ENCODE measurements around the gene TPRG1.

The TPRG1 gene

GRCh38 chr3:189204937-189205336 is 33.2 kb downstream of the TPRG1 start:
- no peak overlapping the region for H3K27ac ChIP-seq
- TF ChIP-seq ZFX (IDR thresholded peaks at IDR 0.05) (no peak), CTCF (conservative IDR thresholded peaks at IDR 0.05) (no peak)

- TF ChIP-seq ZFX (IDR thresholded peaks at IDR 0.05) (no peak), CTCF (conservative IDR thresholded peaks at IDR 0.05) (no peak)
Measured at GRCh38 chr3:189210251-189210770, 38.5 kb downstream of the TPRG1 start.

GRCh38 chr3:189212681-189213080 is 40.9 kb downstream of the TPRG1 start:
- TF ChIP-seq CTCF (conservative IDR thresholded peaks at IDR 0.05) (no peak), ZFX (IDR thresholded peaks at IDR 0.05) (no peak)
- no peak overlapping the region for H3K27ac ChIP-seq

More at GRCh38 chr3:189210251-189210770, 38.5 kb downstream of the TPRG1 start:
- H3K27ac ChIP-seq, result no peak overlapping the region

- TF ChIP-seq CTCF (conservative IDR thresholded peaks at IDR 0.05) (no peak), ZFX (IDR thresholded peaks at IDR 0.05) (no peak)
- no peak overlapping the region for H3K27ac ChIP-seq
Measured at GRCh38 chr3:189214651-189215050, 42.9 kb downstream of the TPRG1 start.

GRCh38 chr3:189222927-189223636 is 51.3 kb downstream of the TPRG1 start:
- H3K27ac ChIP-seq, result no peak overlapping the region
- no peak for TF ChIP-seq CTCF (conservative IDR thresholded peaks at IDR 0.05)

- TF ChIP-seq CTCF (conservative IDR thresholded peaks at IDR 0.05) (no peak), ZFX (IDR thresholded peaks at IDR 0.05) (no peak)
- H3K27ac ChIP-seq, result no peak overlapping the region
Measured at GRCh38 chr3:189225431-189225830, 53.7 kb downstream of the TPRG1 start.

- no peak overlapping the region for H3K27ac ChIP-seq
- TF ChIP-seq ZFX (IDR thresholded peaks at IDR 0.05) (no peak), CTCF (conservative IDR thresholded peaks at IDR 0.05) (no peak)
Measured at GRCh38 chr3:189227249-189227648, 55.5 kb downstream of the TPRG1 start.
